ENCODE data around the gene CCDC27. TPM values are rescaled to one million over a fixed set of nuclear protein-coding genes. Genes with fewer than 3 reads are reported as not detected.

The CCDC27 gene
- total and polyA plus RNA-seq, 2 of the 13 experiments (the other 11 are each of a cell fraction or from before 2014, with no cell fraction given), result not detected

DNA sequence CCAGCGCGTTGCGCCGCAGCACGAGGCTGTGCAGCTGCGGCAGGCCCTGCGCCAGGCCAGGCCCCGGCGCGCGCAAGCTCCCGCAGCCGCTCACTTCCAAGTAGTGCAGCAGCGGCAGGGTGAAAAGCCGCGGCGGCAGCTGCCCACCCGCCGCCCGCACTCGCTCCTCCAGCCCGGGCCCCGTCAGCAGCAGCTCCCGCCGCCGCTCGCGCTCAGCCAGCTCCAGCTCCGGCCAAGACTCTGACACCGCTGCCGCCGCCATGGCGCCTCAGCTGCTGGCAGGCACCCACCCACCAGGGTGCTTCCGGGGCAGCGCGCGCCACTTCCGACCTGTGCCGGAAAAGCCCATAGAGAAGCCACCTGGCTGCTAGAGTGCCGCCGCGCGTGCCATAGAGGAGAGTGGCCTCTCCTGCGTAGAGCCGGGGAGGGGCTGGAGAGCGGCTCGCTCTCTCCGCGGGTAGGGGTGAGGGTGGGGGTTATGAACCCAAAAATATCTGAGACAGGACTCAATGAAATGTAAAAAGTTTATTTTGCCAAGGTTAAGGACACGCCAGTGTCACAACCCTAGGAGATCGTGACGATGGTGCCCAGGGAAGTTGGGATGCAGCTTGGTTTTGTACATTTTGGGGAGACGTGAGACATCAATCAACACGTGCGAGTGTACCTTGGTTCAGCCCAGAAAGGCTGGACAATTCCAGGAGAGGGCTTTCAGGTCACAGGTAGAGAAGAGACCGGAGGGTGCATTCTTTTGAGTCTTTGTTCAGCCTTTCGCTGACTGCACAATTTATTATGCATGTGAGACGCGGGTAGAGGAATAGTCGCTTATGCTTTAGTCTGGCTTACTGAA is 44.2 kb downstream of the CCDC27 start, which contains the start of gene LRRC47 (continued):
- no peak for TF ChIP-seq ZNF432 (CRISPR knock-in tag; IDR thresholded peaks at IDR 0.05; ENCODE audit: borderline replicate concordance)
- TF ChIP-seq ZFP82 (CRISPR knock-in tag; IDR thresholded peaks at IDR 0.05; ENCODE audit: borderline replicate concordance), result peak; percentile 66; the same call in 1 of the 2 replicates
- peak; percentile 18; the same call in 1 of the 2 replicates for TF ChIP-seq ZNF281 (CRISPR knock-in tag; IDR thresholded peaks at IDR 0.05; ENCODE audit: borderline replicate concordance)
- 0 out of 2 replicates have a peak, but pooled peaks have one; percentile 38 for TF ChIP-seq GATA4 (IDR thresholded peaks at IDR 0.05; ENCODE audit: borderline replicate concordance, low read depth)
- peak; percentile 83 for TF ChIP-seq TAF1 (CRISPR knock-in tag; IDR thresholded peaks at IDR 0.05)
- no peak for TF ChIP-seq SSRP1 (CRISPR knock-in tag; IDR thresholded peaks at IDR 0.05)
- TF ChIP-seq NFIB (CRISPR knock-in tag; IDR thresholded peaks at IDR 0.05; ENCODE audit: borderline replicate concordance), result no peak
- 0 out of 2 replicates have a peak, but pooled peaks have one; percentile 3 for TF ChIP-seq ZNF510 (CRISPR knock-in tag; IDR thresholded peaks at IDR 0.05; ENCODE audit: low read depth)
- TF ChIP-seq NR2C2 (CRISPR knock-in tag; IDR thresholded peaks at IDR 0.05; ENCODE audit: borderline replicate concordance), result peak; percentile 99
- TF ChIP-seq TCF12 (IDR thresholded peaks at IDR 0.05), result no peak
- no peak for TF ChIP-seq TCF12 (CRISPR knock-in tag; IDR thresholded peaks at IDR 0.05)
- TF ChIP-seq ZKSCAN5 (CRISPR knock-in tag; IDR thresholded peaks at IDR 0.05), result no peak
- TF ChIP-seq ZNF556 (CRISPR knock-in tag; IDR thresholded peaks at IDR 0.05; ENCODE audit: borderline replicate concordance), result 0 out of 2 replicates have a peak, but pooled peaks have one; percentile 34
- TF ChIP-seq CREB1 (IDR thresholded peaks at IDR 0.05), result peak; percentile 31; the same call in 1 of the 2 replicates
- TF ChIP-seq CREB1 (CRISPR knock-in tag; IDR thresholded peaks at IDR 0.05), result peak; percentile 89
- peak; percentile 55; the same call in 1 of the 2 replicates for TF ChIP-seq SOX5 (CRISPR knock-in tag; IDR thresholded peaks at IDR 0.05; ENCODE audit: borderline replicate concordance)
- peak; percentile 52; the same call in 1 of the 2 replicates for TF ChIP-seq GMEB2 (CRISPR knock-in tag; IDR thresholded peaks at IDR 0.05; ENCODE audit: low read depth)
- TF ChIP-seq ZNF546 (CRISPR knock-in tag; conservative IDR thresholded peaks at IDR 0.05), result no peak
- peak; percentile 90 for TF ChIP-seq XRCC5 (optimal IDR thresholded peaks at IDR 0.05; ENCODE audit: low read length)
- no peak for TF ChIP-seq SNRNP70 (IDR thresholded peaks at IDR 0.05; ENCODE audit: low read depth, low read length)
- no peak; the same call in 1 of the 2 replicates for TF ChIP-seq ZBTB42 (CRISPR knock-in tag; IDR thresholded peaks at IDR 0.05)
- peak; percentile 80 for TF ChIP-seq TEAD3 (CRISPR knock-in tag; optimal IDR thresholded peaks at IDR 0.05; ENCODE audit: borderline replicate concordance)
- no peak for TF ChIP-seq SMARCC2 (IDR thresholded peaks at IDR 0.05)
- TF ChIP-seq, protein P1, sequence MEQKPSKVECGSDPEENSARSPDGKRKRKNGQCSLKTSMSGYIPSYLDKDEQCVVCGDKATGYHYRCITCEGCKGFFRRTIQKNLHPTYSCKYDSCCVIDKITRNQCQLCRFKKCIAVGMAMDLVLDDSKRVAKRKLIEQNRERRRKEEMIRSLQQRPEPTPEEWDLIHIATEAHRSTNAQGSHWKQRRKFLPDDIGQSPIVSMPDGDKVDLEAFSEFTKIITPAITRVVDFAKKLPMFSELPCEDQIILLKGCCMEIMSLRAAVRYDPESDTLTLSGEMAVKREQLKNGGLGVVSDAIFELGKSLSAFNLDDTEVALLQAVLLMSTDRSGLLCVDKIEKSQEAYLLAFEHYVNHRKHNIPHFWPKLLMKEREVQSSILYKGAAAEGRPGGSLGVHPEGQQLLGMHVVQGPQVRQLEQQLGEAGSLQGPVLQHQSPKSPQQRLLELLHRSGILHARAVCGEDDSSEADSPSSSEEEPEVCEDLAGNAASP (CRISPR knock-in tag; IDR thresholded peaks at IDR 0.05; ENCODE audit: borderline replicate concordance), result peak; percentile 88
- TF ChIP-seq SIN3A (IDR thresholded peaks at IDR 0.05; ENCODE audit: borderline replicate concordance, low read depth, low read length), result peak; percentile 73; the same call in 1 of the 2 replicates
